Measurements from ENCODE around the gene CD55.
"Not testable (repeated sequence)": the region's sequence is repeated elsewhere in the genome, so short reads cannot be mapped to it uniquely, and the experiment has no call there.

The CD55 gene

DNA sequence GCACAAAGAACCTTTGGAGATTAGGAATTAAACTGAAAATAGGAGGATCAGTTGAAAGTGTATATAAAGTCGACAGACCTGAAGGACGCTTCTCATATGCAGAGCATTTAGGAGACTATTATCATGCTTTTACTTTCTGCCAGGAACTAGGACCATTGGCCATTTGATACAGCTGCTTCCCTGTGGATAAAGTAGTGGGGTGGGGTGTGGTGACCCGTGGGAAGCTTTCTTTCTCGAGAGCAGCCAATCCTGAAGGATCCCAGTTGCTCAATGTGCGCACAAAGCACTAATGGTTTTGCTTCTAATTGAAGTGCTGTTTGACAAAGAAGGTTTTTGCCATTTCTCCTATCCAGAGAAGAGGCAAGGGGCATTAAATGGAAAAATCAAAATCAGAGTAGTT is 14.9 kb upstream of the CD55 start:
- DNase-seq: no peak

DNA sequence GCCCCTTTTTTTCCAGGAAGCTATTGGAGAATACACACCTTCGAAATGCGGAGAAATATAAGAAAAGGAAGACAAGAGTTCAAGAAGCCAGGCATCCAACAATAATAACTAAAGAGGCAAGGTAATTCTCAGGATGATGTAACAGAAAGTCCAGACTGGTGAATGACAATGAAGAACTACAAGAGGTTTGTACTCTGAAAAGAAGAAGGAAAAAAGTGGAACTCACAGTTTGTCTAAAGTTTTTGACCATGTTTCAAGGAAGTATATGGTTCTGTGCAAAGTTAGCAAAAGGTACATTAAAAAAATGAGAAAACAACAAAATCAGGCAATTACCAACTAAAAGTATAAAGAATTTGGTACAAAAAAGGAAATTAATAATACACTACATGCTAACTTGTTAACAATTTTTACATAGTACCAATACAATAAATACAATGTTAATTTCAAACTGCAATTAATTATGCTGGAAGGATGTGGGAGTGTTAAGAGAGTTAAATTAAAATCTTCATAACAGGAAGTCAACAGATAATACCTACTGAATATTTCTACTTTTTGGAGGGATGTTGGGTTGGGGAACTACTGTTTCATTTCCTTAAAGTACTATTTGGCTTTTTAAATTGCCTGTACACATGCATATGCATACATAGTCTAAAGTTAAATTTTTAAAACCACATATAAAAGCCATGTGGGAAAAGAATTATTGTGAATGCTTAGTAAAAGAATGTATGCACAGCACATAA is 12.9 kb upstream of the CD55 start:
- DNase-seq: no peak

DNA sequence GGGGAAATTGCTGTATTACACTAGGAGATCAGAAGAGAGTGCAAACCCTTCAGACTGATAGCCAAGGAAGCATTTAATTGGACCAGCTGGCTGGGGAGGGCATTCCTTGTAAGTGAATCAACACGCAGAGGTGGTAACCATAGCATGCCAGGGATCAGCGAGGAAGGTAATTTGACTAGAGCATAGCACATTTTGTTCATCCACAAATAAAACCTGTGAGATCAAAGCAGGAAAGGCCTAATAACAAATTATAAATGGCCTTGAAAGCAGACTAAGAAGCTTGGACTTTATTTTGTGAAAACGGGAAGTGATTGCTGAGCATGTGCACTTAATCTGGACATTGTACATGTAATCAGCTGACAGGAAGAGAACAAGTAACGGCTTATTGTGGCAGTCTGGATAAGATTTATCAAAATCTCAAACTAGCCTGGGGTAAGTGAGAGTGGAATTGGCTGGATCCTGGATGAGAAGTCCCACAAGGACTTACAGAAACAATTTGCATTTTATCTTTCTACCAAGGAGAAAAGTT is 11.7 kb upstream of the CD55 start:
- DNase-seq: no peak

DNA sequence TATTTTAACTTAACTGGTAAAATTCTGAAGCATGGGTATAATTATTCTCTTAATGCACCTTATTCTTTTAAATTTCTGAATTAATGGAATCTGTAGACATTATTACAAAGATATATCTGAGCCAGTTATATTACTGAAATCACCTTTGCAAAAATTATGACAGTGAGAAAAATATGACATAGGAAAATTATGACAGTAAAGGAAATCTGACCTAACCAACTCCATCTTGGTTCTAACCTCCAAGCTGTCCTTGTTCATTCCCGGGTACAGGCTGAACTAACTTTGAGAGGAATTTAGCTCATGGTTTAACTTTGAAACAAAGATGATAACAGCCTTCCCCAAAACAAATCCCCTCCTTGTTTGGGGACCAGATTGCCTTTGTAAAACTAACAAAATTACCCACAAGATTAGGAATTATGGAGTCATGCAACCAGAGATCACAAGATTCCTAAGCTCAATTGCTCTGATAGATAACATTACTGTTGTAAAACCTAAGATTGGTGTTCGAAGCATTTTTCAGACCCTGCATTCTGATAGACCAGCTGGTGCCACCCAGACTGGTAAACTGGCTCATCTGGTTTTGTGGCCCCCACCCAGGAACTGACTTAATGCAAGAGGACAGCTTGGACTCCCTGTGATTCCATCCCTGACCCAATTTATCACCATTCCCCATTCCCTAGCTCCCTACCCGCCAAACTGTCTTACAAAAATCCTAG is 9.4 kb upstream of the CD55 start:
- no peak for DNase-seq

DNA sequence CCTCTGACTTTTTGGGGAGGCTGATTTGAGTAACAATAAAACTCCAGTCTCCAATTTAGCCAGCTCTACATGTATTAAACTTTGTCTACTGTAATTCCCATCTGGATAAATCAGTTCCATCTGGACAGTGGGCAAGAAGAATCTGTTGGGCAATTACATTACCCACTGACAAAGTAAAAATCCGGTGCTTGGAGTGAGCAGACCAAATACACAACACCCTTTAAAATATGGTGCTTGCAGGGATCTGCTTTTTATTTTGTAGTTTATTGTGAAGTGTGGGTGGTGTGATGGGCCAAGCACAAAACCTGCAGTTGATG is 8.9 kb upstream of the CD55 start:
- DNase-seq: no peak

DNA sequence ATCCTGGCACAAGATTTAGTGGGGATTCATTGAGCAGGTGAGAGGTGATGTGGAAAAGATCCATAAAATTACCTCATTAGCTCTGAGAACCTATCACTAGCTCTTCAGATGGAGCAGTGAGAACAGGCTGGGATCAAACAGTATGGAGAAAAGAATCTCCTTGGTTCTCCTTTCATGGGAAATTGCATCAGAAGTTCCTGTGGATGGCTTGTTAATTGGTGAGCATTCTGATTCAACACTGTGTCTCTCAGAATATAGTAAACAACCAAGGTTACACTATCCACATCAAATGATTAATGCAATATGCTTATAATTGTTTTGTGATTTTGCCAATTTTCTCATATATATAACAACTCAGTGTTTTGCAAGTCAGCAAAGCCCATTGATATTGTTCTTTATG is 8.3 kb upstream of the CD55 start:
- DNase-seq: no peak

DNA sequence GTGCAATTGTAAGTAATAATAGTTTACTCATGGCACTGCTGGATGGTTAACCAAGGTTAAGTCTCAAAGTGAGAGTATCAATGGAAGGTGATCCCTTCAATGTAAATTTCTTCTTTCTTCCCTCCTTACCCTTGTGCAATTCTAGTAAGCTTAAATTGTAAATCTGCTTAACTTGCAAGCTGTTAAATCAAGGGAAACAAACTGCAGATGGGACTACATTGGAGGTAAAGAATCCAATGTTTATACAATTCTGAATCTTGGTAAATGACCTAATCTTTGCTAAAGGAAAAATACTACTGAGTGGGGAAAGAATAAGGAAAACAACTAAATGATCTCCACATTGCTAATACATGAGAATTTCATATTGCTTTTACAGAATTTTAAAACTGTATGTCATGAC is 6.7 kb upstream of the CD55 start:
- DNase-seq: no peak

DNA sequence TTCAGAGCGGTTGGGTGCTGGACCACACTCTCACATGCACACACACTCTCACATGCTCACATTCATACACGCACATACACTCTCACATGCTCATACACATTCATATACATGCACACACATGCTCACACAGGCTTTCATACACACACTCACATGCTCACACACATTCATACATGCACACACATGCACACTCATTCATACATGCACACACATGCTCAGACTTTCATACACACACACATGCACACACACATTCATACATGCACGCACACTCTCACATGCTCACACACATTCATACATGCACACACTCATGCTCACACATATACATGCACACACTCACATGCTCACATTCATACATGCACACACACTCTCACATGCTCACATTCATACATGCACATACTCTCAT is 6.0 kb upstream of the CD55 start:
- DNase-seq: no peak

DNA sequence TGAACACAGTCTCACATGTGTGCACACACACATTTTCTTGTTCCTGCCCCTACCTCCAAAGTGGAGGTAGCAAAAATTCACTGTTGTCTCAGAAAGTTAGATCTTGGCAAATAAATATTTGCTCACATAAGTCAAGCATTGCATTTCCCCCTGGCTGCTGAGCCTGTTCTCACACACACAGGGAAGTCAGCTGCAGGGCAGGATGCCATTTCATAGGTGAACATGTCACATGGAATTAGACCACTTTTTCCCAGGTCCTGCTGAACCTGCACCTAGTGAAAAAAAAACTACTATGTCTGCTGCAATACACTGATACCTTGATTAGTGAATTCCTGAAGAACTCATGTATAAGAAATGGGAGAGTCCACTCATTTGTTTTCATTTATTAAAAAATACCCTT is 5.3 kb upstream of the CD55 start:
- DNase-seq: no peak

DNA sequence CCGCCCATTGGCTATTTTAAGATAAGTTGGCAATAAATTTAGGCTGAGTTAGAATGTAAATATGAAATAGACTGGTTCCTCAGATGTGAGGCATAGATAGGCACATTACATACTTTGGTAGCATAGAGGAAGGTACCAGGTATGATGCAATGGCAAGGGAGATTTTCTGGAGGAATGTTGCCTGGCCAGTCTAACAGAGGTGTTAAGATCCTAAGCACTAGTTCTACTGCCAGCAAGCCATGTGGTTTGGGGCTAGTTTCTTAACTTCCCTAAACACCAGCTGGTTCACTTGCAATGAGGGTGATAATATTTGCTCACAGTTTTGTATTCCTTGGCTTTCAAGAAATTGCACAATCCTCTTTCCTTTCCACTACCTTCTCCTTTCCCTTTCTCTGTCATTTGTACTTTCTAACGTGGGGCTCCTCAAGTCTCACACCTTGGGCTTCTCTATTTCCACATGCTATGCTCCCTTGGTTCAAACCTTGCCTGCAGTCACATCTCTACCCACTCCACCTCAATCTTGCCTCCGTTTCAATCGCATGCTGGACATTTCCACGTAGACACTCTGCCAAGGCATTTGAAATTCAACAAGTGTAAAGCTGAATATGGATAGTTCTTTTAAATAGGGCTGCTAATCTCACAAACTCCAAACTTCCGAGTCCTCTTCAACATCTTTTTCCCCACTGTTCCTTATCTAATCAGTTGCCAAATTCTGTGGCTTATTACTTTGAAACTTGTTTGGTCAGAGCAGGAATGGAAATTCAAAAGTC is 4.7 kb upstream of the CD55 start:
- DNase-seq: no peak

DNA sequence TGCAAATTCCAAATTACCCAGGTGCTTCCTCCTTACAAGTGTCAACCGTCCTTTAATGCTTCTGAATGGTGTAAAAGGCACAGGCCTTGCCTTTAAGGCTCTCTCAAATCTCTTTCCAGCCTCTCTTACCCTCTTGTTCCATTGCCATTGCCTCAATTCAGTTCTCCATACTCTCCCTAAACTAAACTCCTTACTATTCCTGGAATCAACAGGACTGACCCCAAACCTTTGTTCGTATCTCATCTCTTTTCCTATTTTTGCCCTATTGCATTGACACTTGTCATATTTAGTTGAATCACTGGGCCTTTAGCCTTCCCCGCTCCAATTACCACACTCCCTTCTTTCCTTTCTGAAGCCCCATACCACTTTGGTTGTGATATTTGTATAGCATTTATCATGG is 3.9 kb upstream of the CD55 start:
- DNase-seq: no peak

DNA sequence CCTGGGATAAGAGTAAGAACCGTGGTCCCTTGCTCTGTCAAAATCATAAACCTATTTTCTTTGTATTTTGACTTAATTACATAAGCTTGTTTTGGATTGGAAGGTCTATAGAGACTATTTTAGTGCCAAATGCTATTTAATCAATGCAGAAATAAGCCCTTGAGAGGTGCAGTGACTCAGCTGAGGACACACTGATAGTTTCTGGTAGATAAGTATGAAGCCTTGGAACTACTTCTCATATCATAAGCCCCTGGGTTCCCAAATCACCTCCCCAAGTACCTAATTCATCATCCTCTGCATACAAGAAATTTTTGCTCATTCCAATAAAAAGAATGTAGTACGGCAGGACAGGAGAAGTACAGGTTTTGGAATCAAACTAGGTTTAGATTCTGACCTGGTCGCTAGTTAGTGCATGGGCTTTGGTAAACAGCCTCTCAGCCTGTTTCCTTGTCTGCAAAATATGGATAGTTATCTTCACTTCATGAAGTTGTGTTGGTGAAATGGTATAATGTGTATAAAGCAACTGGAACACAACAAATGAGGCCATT is 3.3 kb upstream of the CD55 start:
- no peak for DNase-seq

DNA sequence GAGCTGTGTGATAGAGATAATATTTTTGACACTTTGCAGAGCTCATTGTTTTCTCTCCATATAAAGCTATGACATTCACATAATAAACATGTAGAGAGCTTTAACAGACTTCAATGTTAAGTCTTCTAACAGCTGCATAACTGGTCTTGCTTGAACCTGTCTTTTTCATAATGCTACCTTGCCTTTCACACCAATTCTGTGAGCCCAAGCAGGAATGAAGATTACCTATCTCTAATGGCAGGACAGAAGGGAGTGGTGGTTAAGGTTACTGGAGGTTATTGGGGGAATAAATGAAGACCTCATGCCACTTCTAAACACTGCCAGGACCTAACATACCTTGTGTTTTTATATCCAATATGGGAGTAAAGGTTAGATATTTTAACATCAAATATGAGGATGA is 2.3 kb upstream of the CD55 start:
- DNase-seq: no peak

DNA sequence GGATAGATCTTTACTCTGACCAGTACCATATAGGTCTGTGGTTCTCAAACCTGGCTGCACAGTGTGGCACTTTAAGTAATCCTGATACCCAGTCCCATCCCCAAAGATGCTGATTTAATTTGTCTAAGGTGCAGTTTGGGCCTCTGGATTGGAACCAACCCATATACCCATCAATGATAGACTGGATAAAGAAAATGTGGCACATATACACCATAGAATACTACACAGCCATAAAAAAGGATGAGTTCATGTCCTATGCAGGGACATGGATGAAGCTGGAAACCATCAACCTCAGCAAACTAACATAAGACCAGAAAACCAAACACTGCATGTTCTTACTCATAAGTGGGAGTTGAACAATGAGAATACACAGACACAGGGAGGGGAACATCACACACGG is 1.4 kb upstream of the CD55 start:
- DNase-seq: not testable (repeated sequence)

DNA sequence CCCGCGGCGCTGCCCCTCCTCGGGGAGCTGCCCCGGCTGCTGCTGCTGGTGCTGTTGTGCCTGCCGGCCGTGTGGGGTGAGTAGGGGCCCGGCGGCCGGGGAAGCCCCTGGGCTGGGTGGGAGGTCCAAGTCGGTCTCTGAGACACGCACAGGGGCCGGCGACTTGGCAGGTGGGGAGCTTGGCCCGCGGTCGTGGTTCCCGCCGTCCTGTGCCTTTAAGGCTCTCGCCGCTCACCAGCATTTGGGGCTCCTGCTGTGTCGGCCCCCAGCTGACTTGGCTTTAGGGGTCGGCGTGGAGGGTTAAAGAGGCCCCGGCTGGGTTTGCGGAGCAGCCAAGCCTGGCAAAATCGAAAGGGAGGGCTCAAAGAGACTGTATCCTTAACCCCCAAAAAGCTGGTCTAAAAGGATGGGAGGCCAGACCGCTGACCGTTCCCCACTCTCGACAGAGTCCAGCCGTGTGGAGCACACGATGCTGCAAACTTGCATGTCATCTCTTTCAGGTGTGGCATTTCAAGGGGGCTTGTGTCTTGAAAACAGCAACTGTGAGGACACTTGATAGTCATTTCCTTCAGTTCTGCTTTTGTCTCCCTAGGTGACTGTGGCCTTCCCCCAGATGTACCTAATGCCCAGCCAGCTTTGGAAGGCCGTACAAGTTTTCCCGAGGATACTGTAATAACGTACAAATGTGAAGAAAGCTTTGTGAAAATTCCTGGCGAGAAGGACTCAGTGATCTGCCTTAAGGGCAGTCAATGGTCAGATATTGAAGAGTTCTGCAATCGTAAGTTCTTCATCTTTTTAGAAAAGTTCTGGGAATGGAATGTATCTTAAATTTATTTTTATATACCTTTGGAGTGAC is 540 bp downstream of the CD55 start:
- DNase-seq: no peak

DNA sequence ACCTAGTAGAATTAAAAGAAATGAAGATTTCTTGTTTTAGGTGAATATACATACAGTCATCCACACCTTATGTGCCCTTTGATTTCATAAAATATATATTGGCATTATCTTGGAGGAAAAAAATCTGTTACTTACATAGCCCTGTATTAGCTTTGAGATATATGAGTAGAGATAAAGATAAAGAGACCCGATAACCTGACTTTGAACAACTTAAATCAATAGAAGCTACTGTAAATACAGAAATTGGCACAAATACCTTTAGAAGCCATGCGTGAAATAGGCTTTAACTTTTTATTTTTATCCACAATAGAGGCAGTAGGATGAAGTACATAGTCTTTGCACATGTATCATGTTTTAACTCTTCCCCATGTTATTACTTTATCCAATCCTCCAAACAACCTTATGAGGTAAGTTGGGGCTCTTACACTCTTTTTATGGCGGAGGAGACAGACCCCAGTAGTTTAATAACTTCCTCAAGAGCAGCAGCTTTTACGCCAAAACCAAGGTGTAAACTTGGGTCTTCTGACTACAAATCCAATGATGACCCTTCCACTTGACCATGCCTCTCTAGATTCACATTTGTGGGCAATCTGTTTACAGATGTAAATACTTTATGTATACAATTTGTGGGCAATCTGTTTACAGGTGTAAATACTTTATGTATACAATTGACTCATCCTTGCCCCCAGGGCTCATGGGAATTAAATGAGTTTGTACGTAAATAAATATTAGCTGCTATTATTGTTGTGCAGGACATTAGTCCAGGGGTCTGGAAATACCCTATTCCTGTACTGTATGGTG is 2.1 kb downstream of the CD55 start:
- no peak for DNase-seq

DNA sequence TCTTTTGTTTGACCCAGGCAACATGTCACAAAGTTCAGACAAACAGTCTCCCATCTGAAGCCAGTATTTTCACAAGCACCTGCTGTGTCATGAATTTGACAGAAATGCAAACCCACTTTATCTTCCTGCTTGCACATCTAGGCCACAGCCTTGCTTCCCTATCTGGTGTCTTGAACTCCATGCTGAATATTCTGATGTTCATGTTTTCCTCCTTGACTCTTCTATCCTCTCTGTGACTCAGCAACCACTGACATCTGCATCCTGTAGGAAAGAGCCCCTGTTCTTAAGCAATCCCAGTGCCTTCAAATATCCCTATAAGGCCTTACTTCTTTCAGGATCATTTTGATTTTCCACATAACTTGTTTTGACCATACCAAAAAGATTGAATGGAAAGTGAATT is 6.5 kb downstream of the CD55 start:
- DNase-seq: no peak

DNA sequence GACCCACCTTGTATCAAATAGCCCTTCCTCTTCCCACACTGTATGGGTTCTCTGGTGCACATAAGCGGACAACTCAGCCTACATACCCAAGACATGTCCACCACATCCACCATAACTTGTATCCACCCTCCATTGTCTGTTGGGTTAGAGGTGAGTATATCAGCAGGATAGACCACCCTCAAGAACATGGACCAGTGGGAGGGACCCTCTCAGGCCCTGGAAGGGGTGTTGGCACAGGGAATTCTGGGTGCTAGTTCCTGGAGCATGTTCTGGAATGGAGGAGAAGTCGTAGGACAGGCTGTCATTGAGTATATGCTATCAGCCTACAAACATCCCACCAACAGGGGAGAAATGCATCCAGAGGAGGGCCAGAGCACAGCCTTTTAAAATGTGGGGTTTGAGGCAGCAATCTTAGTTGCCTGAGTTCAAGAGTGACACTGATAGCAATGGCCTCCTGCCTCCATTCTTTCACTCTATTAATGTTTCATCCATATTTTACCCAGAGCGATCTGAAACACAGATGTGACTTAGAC is 7.5 kb downstream of the CD55 start:
- DNase-seq: no peak

DNA sequence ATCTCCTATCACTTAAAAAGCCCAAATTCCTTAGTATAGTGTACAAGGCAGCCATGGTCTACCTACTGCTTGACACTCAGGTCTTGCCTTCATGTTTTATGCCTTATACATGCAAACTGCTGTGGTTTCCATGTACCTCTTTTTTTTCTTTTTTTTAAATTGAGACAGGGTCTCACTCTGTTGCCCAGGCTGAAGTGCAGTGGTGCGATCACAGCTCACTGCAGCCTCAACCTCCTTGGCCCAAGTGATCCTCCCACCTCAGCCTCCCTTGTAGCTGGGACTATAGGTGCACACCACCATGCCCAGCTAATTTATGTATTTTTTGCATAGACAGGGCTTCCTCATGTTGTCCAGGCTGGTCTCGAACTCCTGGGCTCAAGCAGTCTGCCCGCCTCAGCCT is 8.0 kb downstream of the CD55 start:
- DNase-seq: no peak

DNA sequence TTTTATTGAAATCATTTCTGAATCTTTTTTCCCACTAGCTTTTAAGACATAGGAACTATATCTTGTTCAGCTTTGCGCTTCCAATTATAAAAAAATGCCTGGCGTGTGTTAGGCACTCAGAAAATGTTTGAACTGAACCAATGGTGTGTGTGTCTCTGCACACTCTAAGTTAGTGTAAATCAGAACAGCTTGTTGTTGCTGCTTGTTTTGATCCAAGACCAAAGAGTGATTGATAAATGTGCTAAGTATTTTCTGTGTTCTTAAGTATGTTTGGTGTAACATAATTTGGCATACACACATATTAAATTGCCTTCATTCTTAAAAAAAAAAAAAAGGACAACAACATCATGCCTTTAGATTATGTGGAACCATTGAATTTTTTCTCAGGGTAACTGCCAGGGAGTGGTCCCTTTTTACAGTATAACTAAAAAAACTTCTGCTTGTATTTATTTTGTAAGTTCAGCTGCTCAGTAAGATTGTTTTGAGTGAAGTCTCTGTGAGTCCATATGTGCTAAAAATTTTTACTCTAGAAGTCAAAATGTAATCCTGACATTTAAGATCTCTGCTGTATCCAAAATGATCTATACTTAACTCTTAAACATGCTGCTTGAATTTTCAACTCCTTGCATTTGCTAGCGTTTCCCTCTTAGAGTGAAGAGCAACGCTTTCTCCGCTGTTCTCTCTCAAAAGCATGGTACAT is 8.7 kb downstream of the CD55 start:
- no peak for DNase-seq

Measured in NCI-H774 (cell line).